HG02678 (cell line): ENCODE data around the gene GPS1.
A peak's percentile ranks its signal among the peaks of the same experiment; 100 is the strongest.

Source experiments
- ATAC-seq: cut with Tn5 transposase; IDR thresholded peaks from one replicate; pipeline ENCODE4 v1.9.1; 2021; ENCODE audit warnings: mild to moderate bottlenecking, moderate library complexity; ENCODE audit not compliant: unreplicated experiment

Gene GPS1

GRCh38 chr17:82014432-82014831 is 37.3 kb upstream of the GPS1 start:
- ATAC-seq = no peak

DNA sequence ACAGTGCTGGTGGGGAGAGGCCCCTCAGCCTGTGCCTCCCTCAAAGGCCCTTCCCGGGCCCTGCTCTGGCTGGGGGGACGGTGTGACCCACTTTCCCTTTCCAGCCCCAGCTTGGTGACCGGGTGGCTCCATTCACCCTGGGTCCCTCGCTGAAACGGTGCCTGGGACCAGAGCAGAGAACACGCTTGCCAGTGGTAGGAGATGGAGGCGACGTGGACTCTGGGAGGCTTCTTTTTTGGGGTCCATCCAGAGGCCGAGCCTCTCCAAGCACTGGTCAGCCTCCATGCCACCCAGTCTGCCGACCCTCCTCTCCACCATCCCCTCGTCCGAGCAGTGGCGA is 36.8 kb upstream of the GPS1 start:
- no peak for ATAC-seq

- no peak for ATAC-seq
Observed at GRCh38 chr17:82015311-82015971, 36.3 kb upstream of the GPS1 start.

DNA sequence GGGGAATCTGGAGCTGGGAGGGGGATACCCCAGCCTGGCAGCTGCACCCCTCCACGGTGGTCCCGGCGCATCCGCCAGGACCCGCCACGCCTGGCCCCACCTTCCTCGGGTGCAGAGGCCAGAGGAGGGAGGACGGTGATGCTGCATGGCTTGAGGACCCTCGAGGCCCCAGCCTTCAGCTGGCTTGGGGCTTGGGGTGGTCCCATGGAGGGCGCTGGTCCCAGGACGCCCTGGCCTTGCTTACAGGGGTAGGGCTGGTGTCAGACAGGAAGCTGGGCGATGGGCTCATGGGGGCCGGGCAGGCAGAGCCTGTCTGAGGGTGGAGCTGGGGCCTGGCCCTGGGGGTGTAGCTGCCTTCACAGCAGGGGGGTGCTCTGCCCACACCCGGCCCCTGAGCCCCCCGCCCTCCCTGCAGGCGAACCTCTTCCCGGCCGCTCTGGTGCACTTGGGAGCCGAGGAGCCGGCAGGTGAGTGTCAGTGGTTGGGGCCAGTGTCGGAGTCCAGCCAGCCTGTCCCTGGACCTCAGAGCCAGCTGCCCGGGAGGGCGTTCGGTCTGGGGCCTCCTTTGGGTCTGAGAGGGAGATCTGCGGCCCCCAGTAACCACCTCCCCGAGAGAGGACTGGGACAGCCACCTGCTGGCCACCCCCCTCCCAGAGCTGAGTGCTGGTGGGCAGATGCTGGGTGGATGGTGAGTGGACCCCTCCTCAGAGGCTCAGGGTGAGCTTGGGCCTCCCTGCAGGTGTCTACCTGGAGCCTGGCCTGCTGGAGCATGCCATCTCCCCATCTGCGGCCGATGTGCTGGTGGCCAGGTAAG is 35.4 kb upstream of the GPS1 start:
- ATAC-seq = no peak

GRCh38 chr17:82016875-82017459 is 34.7 kb upstream of the GPS1 start:
- ATAC-seq = no peak

DNA sequence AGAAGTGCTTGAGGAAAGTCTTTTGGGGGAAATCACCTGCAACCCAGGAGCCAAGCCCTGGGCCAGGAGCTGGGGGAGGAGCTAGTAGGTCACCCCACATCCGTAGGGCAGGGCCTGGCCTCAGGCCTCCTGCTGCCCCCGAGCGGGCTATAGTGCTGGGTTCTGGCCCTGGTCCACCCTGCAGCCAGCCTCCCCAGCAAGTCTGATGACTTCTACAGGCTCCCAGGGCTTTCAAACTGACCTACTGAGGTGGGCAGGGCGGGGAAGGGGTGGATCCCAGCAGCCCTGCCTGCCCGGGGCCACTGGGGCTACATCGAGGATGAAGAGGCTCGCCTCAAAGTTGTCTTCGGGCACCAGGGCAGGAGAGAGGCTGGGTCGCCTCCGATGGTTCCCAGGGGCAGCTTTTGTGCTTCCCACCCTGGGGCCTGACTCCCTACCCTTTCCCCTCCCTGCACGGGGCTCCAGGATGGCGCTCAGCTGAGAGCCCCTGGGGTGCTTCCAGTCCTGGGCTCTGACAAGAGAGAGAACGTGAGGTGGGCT is 34.0 kb upstream of the GPS1 start:
- no peak for ATAC-seq

DNA sequence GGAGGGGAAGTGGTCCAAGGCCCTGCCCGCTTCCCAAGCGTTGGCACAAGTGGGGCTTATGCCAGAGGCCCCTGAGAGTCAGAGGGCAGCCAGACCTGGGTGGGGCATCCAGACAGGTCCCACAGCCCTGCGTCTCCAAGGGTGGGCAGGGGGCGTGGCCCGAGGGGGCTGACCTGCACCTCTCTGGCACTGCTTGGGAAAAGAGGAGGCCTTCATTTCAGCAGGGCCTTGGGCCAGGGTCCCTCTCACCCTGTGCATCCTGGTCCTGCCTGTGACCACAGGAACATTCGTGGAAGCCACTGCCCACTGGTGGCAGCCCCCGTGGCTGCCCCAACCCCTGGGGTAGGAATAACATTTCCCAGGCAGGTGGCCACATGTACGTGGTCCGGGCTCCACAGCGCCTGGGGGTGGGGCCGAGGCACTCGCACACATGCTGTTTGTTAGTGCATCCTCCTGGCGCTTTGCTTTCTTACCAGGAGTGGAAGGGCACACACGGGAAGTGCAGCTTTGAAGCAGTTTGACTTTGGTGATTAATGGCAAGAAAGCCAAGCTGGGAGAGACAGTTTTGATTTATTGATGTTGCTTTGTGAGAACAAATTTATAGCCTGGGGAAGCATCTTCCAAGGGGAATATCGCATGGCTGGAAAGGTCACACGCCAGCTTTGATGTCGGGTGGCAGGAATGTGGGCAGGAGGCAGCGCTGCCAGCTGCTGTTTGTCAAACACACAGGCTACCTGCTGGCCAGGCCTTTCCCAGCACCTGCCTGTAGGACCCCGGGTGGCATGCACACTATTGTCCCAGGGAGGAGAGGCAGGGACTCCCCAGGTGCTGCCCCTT is 33.3 kb upstream of the GPS1 start:
- ATAC-seq = no peak

- no peak for ATAC-seq
Observed at GRCh38 chr17:82018989-82019689, 32.6 kb upstream of the GPS1 start.

- no peak for ATAC-seq
Observed at GRCh38 chr17:82019690-82020571, 31.8 kb upstream of the GPS1 start.

DNA sequence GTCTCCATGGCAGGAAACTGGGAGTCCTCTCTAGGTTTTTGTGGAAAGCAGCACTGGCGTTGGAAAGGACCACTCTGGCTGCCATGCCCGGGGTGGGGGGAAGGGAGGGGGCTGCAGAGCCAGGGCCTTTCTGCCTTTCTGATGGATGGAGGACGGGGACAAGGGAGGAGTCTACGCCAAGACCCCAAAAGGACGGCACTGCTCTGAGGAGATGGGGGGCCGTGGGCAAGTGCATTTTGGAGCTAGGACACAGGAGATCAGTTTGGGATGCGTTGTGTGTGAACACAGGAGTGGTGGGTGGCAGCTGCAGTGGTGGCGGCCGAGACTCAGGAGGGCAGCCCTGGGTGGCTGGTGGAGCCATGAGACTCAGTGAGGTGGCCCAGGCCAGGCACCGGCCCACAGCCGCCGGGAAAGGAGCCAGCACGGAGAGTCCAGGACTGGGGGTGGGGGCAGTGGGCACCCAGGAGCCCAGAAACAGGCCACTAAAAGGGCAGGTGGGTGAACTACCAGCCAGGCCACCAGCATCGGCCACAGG is 31.1 kb upstream of the GPS1 start:
- ATAC-seq = no peak

GRCh38 chr17:82021107-82021899 is 30.4 kb upstream of the GPS1 start:
- no peak for ATAC-seq

- no peak for ATAC-seq
Observed at GRCh38 chr17:82021900-82022309, 29.8 kb upstream of the GPS1 start.

DNA sequence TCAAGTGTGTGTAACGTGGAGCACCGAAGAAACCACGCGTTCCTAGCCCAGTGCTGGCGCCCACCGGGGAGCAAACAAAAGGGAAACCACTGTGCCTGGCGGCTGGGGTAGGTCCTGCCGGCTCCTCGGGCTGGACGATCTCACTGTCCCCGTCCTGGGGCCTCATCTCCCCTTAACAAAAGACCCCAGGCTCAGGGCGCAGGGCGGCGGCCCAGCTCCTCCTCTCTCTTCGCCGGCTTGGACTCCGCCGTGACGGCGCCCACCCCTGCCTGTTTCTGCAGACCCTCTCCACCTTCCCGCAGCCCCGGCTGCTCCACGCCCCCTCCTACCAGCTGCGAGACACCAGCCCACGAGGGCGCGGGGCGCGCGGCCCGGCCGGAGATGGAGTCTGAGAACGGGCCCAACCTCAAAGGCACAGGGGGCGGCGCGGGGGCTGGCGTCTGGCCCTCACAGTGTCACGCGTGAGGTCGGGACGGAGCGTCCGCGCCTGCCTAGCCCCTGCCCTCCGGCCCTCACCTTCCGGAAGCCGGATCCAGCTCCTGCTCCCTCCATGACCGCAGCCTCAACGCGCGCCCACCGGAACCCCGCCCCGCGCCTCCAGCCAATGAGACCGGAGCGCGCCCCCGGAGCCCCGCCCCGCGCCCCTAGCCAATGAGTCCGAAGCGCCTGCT is 29.3 kb upstream of the GPS1 start, which contains the start of gene CENPX:
TSS of gene CENPX (minus strand) at position 569 of the 671 bp plus-strand sequence. CDS start at position 552, 17 bp downstream.
- ATAC-seq = no peak

DNA sequence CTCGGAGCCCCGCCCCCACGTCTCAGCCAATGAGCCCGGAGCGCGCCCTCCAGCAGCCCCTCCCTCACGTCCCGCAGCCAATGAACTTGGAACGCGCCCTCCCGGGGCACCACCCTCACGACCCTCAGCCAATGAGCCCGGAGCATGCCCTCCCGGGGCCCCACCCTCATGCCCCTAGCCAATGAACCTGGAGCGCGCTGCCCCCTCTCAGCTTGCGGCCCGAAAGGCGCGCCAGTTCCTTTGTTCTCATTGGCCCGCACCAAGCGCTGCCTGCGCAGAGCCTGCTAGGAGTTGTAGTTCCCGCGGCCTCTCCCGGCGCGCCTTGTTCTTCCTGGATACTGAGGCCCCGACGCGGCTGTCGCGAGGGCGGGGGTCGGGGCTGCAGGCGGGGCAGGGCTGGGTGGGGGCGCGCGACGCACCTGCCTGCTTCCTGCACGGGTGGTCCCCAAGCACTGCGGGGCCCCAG is 28.7 kb upstream of the GPS1 start, which contains the start of gene LRRC45:
TSS of gene LRRC45 (plus strand) at position 325 of the 466 bp plus-strand sequence. CDS start 339 bp downstream, outside the sequence.
- ATAC-seq = peak; percentile 90

GRCh38 chr17:82023447-82024241 is 28.1 kb upstream of the GPS1 start:
- ATAC-seq = peak; percentile 2

GRCh38 chr17:82024859-82025258 is 26.8 kb upstream of the GPS1 start:
- ATAC-seq = no peak
